Transverse colon (tissue), 4 donors: ENCODE measurements around the gene FUS. TPM values are rescaled to one million over a fixed set of nuclear protein-coding genes. Genes with fewer than 3 reads are reported as not detected.
A peak's percentile ranks its signal among the peaks of the same experiment; 100 is the strongest.
"Not testable (repeated sequence)": the region's sequence is repeated elsewhere in the genome, so short reads cannot be mapped to it uniquely, and the experiment has no call there.

Source experiments
- DNase-seq: peaks from one replicate; pipeline ENCODE4 v3.0.0-alpha.2; 2019
- H3K27ac ChIP-seq, 4 donors: fragments of 200-600 bp; sonication (generic); 2 replicates each; pipeline ENCODE4 v1.5.1; 2016 to 2018; ENCODE audit warnings: inconsistent platforms in 4 of 4
- H3K27me3 ChIP-seq: fragments of 200-600 bp; sonication (generic); 2 replicates; pipeline ENCODE4 v1.5.1; 2017; ENCODE audit warnings: inconsistent platforms
- H3K36me3 ChIP-seq, 4 donors: fragments of 200-600 bp; sonication (generic); 2 replicates each; pipeline ENCODE4 v1.5.1; 2017 to 2019; ENCODE audit warnings: inconsistent platforms in 4 of 4
- H3K4me1 ChIP-seq, 4 donors: fragments of 200-600 bp; sonication (generic); 2 replicates each; pipeline ENCODE4 v1.5.1; 2017 to 2020; ENCODE audit warnings: inconsistent platforms in 4 of 4
- H3K4me3 ChIP-seq, 4 donors: fragments of 200-600 bp; sonication (generic); 1 replicate in 1 of 4; 2 replicates in 3 of 4; pipeline versions ENCODE4 v1.5.1 to v1.6.1; 2017 to 2019; ENCODE audit warnings: inconsistent platforms in 4 of 4
- H3K9me3 ChIP-seq, 2 donors: fragments of 200-600 bp; sonication (generic); 2 replicates each; pipeline ENCODE4 v1.5.1; 2017 to 2019; ENCODE audit warnings: inconsistent platforms in 2 of 2
- EP300 ChIP-seq: sonication (generic); formaldehyde crosslinking; IDR thresholded peaks from one replicate; pipeline ENCODE4 v1.6.1; 2017; ENCODE audit warnings: antibody characterized with exemption, low read depth
- POLR2A ChIP-seq: fragments of 450-650 bp; IDR thresholded peaks from one replicate; pipeline ENCODE4 v1.6.1; 2016; ENCODE audit warnings: antibody characterized with exemption, mild to moderate bottlenecking, moderate library complexity
- POLR2AphosphoS5 ChIP-seq, 3 donors: sonication (generic); formaldehyde crosslinking; IDR thresholded peaks; one replicate each; pipeline ENCODE4 v1.6.1; 2016; ENCODE audit warnings: antibody characterized with exemption in 3 of 3
- WGBS, 2 donors: methylation state at CpG; one replicate each; pipeline ENCODE4 v1.1.5; 2018; ENCODE audit warnings: low coverage in 1 of 2; 5-methylcytosine and 5-hydroxymethylcytosine counted together
- in situ Hi-C, 4 donors: fragments of 200-750 bp; cut with MboI; loops; one replicate each; pipeline versions ENCODE4 v1.15.0 to v1.15.1; 2017; ENCODE audit warnings: low sequenced_read_pairs in 3 of 4, low pct_ligation_motif_present in 1 of 4, low pct_unique_long_range_greater_than_20kb in 1 of 4
- intact Hi-C: fragments of 100-400 bp; cut with DNase I; formaldehyde crosslinking; loops from one replicate; pipeline ENCODE4 v1.15.1; 2023; ENCODE audit warnings: low total_unique reads
- total RNA-seq, 4 donors: library from RNA; depleted of rRNA; stranded (reverse); fragments of >200 nt; gene quantifications; one replicate each; pipeline ENCODE4 v1.1.0, GENCODE V29; 2016
- TF ChIP-seq, protein P1 (sequence below), 5 experiments: fragments of 200-600 bp in 3 of 5; fragments of 450-650 bp in 2 of 5; sonication (generic) in 3 of 5; IDR thresholded peaks; 1 replicate in 2 of 5; 2 replicates in 3 of 5; pipeline ENCODE4 v1.5.1; 2016 to 2017; ENCODE audit warnings: antibody characterized with exemption in 5 of 5, inconsistent platforms in 3 of 5, mild to moderate bottlenecking in 2 of 5, moderate library complexity in 1 of 5

The FUS gene
- total RNA-seq, 4 donors from 2014 or later: 43.6 to 116 (median 59.0) TPM

DNA sequence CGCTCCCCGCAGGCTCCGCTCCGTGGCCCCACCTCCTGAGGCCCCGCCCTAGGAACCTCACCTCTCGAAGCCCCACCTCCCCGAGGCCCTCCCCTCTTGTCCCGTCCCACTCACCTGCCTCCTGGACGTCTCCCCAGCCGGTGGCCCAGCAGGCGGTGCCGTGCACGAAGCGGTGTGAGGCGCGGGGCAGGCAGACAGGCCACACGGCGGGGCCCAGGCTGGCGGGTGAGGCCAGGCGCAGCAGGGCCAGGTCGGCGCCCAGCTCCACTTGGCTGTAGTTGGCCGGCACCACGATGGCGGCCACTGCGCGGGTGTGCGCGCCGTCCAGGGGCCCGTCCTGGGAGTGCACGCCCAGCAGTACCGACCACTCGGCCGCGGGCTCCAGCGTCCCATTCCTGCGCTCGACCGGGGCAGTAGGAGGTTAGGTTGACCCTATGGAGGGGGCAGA is 31.6 kb upstream of the FUS start:
- Histone ChIP-seq H3K4me3 (peak overlapping the region in 2 of 4 donors; percentile 18 to 19), H3K27ac (no peak overlapping the region), H3K4me1 (peaks cover 0 to 7% (median 2%) of the 10 kb centered on the region in 4 donors), H3K27me3 (peaks cover 16% of the 10 kb centered on the region), H3K36me3 (no peaks in the 10 kb centered on the region), H3K9me3 (no peaks in the 10 kb centered on the region)
- in situ Hi-C loops (no loop called here), intact Hi-C loops (no loop called here)
- TF ChIP-seq EP300 (no peak), POLR2AphosphoS5 (IDR thresholded peaks at IDR 0.05) (peak in 1 of 3 donors; percentile 45), POLR2A (peak; percentile 18)
- TF ChIP-seq, protein P1, sequence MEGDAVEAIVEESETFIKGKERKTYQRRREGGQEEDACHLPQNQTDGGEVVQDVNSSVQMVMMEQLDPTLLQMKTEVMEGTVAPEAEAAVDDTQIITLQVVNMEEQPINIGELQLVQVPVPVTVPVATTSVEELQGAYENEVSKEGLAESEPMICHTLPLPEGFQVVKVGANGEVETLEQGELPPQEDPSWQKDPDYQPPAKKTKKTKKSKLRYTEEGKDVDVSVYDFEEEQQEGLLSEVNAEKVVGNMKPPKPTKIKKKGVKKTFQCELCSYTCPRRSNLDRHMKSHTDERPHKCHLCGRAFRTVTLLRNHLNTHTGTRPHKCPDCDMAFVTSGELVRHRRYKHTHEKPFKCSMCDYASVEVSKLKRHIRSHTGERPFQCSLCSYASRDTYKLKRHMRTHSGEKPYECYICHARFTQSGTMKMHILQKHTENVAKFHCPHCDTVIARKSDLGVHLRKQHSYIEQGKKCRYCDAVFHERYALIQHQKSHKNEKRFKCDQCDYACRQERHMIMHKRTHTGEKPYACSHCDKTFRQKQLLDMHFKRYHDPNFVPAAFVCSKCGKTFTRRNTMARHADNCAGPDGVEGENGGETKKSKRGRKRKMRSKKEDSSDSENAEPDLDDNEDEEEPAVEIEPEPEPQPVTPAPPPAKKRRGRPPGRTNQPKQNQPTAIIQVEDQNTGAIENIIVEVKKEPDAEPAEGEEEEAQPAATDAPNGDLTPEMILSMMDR (IDR thresholded peaks at IDR 0.05): peak in 2 of 5 experiments; percentile 8 to 47
- peak; percentile 88 for DNase-seq
- WGBS, 2 donors: 38% methylated on average over 25 of the region's 40 CpGs; no CpG with 5 or more reads in 1 of the 2 donors

DNA sequence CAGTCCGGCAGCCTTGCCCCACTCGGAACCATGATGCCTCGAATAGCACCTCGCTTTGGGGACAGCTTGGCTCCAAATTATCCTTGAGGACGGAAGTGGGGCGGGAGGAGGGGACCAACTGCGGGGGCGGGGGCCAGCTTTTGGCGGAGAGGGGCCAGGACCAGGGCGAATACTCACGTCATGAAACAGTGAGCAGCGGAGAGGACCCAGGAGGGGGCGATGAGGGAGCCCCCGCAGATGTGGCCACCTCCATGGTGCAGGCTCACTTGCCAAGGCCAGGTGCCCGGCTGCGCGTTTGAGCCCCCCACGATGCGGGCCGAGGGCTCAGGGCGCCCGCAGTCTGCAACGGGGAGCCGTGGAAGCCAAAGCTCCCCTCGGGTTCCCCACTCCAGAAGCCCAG is 31.0 kb upstream of the FUS start:
- Histone ChIP-seq H3K27me3 (peaks cover 16% of the 10 kb centered on the region), H3K27ac (no peak overlapping the region), H3K9me3 (no peaks in the 10 kb centered on the region), H3K36me3 (no peaks in the 10 kb centered on the region), H3K4me3 (no peak overlapping the region), H3K4me1 (peaks cover 0 to 7% (median 2%) of the 10 kb centered on the region in 4 donors)
- in situ Hi-C loops (no loop called here), intact Hi-C loops (no loop called here)
- 70 to 84% methylated on average over 2 to 21 of the region's 25 CpGs for WGBS, 2 donors
- TF ChIP-seq, protein P1 (IDR thresholded peaks at IDR 0.05): no peak
- TF ChIP-seq EP300 (no peak), POLR2AphosphoS5 (IDR thresholded peaks at IDR 0.05) (no peak), POLR2A (no peak)
- no peak for DNase-seq

DNA sequence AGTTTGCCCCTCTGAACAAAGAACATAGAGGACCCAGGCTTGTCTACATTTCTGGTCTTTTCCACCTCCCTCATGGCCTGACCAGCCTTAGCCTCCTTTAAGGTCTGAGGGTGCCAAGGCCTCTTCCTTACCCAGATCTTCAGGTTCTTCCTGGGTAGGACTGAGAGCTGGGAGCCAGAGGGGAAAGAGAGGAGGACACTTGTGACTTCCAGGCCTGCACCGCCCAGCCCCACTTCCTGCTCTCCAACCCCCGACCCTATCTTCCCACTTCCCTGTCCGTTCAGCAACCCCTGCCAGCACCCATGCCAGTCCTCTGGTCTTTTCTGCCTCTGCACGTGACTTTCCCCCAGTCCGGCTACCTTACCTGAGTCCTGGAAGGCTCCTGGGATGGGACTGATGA is 30.6 kb upstream of the FUS start:
- Histone ChIP-seq H3K27me3 (peaks cover 16% of the 10 kb centered on the region), H3K4me1 (peaks cover 0 to 7% (median 2%) of the 10 kb centered on the region in 4 donors), H3K27ac (peak overlapping the region in 1 of 4 donors; percentile 26), H3K9me3 (no peaks in the 10 kb centered on the region), H3K36me3 (no peaks in the 10 kb centered on the region), H3K4me3 (no peak overlapping the region)
- intact Hi-C loops (no loop called here), in situ Hi-C loops (no loop called here)
- 76 to 100% methylated on average over 1 to 5 of the region's 5 CpGs for WGBS, 2 donors
- TF ChIP-seq EP300 (no peak), POLR2AphosphoS5 (IDR thresholded peaks at IDR 0.05) (no peak), POLR2A (no peak)
- DNase-seq: peak; percentile 11

DNA sequence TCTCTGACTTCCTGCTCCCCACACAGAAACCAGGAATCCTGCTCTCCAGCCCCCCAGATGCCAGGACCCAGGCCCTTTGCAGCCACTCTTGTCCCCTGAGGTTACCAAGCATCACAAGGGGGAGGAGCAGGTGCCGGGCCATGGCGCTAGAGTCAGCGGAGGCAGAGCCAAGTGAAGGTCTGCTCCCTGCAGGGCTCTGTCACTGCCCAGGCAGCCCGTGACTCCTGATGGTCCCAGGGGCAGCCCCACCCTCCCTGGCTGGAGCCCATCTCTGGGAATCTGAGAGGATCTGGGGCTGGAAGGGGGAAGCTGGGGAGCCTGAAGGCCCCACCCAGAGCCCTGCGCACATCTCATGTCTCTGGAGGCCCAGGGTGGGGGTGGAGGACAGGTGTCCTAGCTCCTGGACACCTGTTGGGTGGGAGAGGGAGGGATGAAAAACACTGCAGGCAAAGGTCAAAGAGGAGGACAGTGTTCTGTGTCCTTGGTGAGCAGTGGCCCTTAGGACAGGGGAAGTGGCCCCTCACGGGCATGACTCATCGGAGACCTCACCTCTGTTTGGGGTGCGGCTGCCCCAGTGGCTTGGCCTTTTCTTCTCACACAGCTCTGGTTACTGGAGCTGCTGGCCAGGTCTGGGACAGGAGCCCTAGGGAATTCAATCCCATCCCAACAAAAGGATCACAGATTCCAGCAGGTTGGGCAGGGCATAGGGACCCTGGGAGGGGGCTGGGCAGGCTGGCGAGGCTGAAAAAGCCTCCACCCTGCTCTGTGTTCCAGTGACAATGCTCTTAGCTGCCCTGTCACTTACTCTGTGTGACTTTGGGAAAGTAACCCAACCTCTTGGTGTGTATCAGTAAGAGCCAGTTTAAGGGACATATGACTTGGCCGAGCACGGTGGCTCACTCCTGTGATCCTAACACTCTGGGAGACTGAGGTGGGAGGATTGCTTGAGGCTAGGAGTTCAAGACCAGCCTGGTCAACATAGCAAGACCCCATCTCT is 29.7 kb upstream of the FUS start, which contains the start of gene PRSS36:
TSS of gene PRSS36 (minus strand) at position 173 of the 997 bp plus-strand sequence. CDS start at position 142, 31 bp downstream.
- H3K36me3 ChIP-seq: no peaks in the 10 kb centered on the region
- 83% methylated on average over 11 of the region's 11 CpGs; no CpG with 5 or more reads in 1 of the 2 donors for WGBS, 2 donors
- peak within 1 kb of the TSS in 1 of 4 donors; percentile 26 for H3K27ac ChIP-seq
- H3K9me3 ChIP-seq: no peaks in the 10 kb centered on the region
- in situ Hi-C loops (loop anchor here in 1 of 4 donors (25.0 kb wide), 1 partner anchor 163 kb away; the partner anchor contains the start of gene HSD3B7), intact Hi-C loops (no loop called here)
- peaks cover 0 to 7% (median 5%) of the 10 kb centered on the region in 4 donors for H3K4me1 ChIP-seq
- peak; percentile 35 for DNase-seq
- TF ChIP-seq POLR2A (no peak), POLR2AphosphoS5 (IDR thresholded peaks at IDR 0.05) (no peak), EP300 (no peak)
- TF ChIP-seq, protein P1 (IDR thresholded peaks at IDR 0.05): no peak
- peaks cover 16% of the 10 kb centered on the region for H3K27me3 ChIP-seq
- no peak within 1 kb of the TSS for H3K4me3 ChIP-seq

DNA sequence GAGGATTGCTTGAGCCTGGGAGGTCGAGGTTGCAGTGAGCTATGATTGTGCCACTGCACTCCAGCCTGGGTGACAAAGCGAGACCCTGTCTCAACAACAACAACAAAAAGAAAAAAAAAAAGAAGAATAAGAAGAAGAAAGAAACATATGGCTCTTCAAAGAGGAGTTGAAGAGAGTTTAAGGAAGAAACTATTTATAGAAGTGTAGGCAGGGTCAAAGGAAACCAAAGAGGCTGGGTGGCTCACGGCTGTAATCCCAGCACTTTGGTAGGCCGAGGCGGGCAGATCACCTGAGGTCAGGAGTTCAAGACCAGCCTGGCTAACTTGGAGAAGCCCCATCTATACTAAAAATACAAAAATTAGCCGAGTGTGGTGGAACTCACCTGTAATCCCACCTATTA is 29.0 kb upstream of the FUS start:
- peaks cover 16% of the 10 kb centered on the region for H3K27me3 ChIP-seq
- in situ Hi-C loops: loop anchor here in 1 of 4 donors (25.0 kb wide), 1 partner anchor 164 kb away; the partner anchor contains the start of gene HSD3B7
- H3K4me1 ChIP-seq, H3K4me3 ChIP-seq, intact Hi-C loops, H3K9me3 ChIP-seq, H3K27ac ChIP-seq, DNase-seq, H3K36me3 ChIP-seq: not testable (repeated sequence)
- 73 to 75% methylated on average over 2 to 6 of the region's 6 CpGs for WGBS, 2 donors
